Body of pancreas (tissue), 4 donors: ENCODE data around the gene BCL7A.

ENCODE experiments used
- POLR2A ChIP-seq, 3 donors: fragments of 450-650 bp; IDR thresholded peaks; one replicate each; pipeline ENCODE4 v1.6.1; 2016; ENCODE audit warnings: antibody characterized with exemption in 3 of 3, mild to moderate bottlenecking in 2 of 3
- TF ChIP-seq, protein P1 (sequence below), 7 experiments: fragments of 450-650 bp in 4 of 7; fragments of 200-600 bp in 3 of 7; sonication (generic) in 3 of 7; IDR thresholded peaks; one replicate each; pipeline ENCODE4 v1.5.1; 2016 to 2019; ENCODE audit warnings: antibody characterized with exemption in 7 of 7

DNA sequence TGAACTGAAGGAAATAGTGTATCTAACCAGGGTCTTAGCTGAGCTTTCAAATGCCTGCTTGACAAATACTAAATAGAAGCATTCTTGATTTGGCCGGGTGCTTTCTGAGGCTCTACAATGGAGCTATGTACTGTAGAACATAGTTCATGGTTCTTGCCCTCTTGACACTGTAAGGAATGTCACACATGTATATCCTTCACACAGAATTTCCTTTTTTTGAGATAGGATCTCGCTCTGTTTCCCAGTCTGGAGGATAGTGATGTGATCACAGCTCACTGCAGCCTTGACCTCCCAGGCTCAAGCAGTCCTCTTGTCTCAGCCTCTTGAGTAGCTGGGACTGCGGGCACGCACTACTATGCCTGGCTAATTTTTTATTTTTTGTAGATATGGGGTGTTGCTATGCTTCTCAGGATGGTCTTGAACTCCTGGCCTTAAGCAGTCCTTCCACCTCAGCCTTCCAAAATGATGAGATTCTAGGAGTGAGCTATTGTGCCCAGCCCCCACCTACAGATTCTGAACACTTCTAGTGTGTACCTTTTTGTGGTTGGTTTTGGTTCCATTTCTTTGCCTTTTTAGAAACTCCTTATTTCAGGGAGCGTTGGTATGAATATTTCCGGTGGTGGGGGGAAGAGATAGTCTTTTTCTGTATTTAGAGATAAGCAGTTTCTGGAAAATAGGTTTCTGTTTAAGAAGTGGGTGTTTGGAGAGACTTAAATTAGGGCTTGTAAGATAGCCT lies 61.1 kb downstream of the BCL7A start:
- TF ChIP-seq, protein P1, sequence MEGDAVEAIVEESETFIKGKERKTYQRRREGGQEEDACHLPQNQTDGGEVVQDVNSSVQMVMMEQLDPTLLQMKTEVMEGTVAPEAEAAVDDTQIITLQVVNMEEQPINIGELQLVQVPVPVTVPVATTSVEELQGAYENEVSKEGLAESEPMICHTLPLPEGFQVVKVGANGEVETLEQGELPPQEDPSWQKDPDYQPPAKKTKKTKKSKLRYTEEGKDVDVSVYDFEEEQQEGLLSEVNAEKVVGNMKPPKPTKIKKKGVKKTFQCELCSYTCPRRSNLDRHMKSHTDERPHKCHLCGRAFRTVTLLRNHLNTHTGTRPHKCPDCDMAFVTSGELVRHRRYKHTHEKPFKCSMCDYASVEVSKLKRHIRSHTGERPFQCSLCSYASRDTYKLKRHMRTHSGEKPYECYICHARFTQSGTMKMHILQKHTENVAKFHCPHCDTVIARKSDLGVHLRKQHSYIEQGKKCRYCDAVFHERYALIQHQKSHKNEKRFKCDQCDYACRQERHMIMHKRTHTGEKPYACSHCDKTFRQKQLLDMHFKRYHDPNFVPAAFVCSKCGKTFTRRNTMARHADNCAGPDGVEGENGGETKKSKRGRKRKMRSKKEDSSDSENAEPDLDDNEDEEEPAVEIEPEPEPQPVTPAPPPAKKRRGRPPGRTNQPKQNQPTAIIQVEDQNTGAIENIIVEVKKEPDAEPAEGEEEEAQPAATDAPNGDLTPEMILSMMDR (IDR thresholded peaks at IDR 0.05), result no peak
- TF ChIP-seq POLR2A (IDR thresholded peaks at IDR 0.05), result no peak
